WTC11 (cell line): Measurements from ENCODE around the gene DENND5A. TPM values are rescaled to one million over a fixed set of nuclear protein-coding genes. Genes with fewer than 3 reads are reported as not detected.
A peak's percentile ranks its signal among the peaks of the same experiment; 100 is the strongest.

ENCODE experiments used
- ATAC-seq: fragments of 200-7000 bp; cut with Tn5 transposase; 2 replicates; pipeline ENCODE4 v1.10.0; 2021; ENCODE audit warnings: mild to moderate bottlenecking, moderate library complexity
- CTCF ChIA-PET: fragments of 300-600 bp; sonication (Branson Sonifier 250); formaldehyde crosslinking; loops from one replicate; lab custom pipeline; 2021; ENCODE audit warnings: antibody characterized with exemption; lab: Charles Lee
- POLR2A ChIA-PET: fragments of 350-600 bp; sonication (Branson Sonifier 250); formaldehyde crosslinking; loops from one replicate; lab custom pipeline; 2021; ENCODE audit warnings: antibody characterized with exemption; lab: Charles Lee
- DNase-seq: peaks from one replicate; pipeline ENCODE4 v3.0.0; 2021; ENCODE audit warnings: low spot score
- H3K27ac Mint-ChIP-seq: 2 replicates; pipeline ENCODE4 v1.8.0; 2021; ENCODE audit warnings: mixed read lengths
- H3K27me3 Mint-ChIP-seq: 2 replicates; pipeline ENCODE4 v1.8.0; 2021; ENCODE audit warnings: low read depth, mild to moderate bottlenecking, moderate library complexity, mixed read lengths
- H3K36me3 Mint-ChIP-seq: 2 replicates; pipeline ENCODE4 v1.8.0; 2021; ENCODE audit warnings: mixed read lengths
- H3K4me1 Mint-ChIP-seq: 2 replicates; pipeline ENCODE4 v1.8.0; 2022; ENCODE audit warnings: mixed read lengths
- H3K4me3 Mint-ChIP-seq: 2 replicates; pipeline ENCODE4 v1.8.0; 2021; ENCODE audit warnings: mild to moderate bottlenecking, moderate library complexity, mixed read lengths
- H3K9me3 Mint-ChIP-seq: 2 replicates; pipeline ENCODE4 v1.8.0; 2021; ENCODE audit warnings: mixed read lengths
- ETV6 ChIP-seq: sonication (generic); formaldehyde crosslinking; IDR thresholded peaks from 2 replicates; pipeline ENCODE4 v1.8.1; 2022; ENCODE audit warnings: mild to moderate bottlenecking, missing genetic modification reagents
- FOXK1 ChIP-seq: sonication (generic); formaldehyde crosslinking; IDR thresholded peaks from 2 replicates; pipeline ENCODE4 v1.8.0; 2022; ENCODE audit warnings: mild to moderate bottlenecking, moderate library complexity, missing genetic modification reagents
- HMGXB4 ChIP-seq: sonication (generic); formaldehyde crosslinking; IDR thresholded peaks from 2 replicates; pipeline ENCODE4 v1.8.1; 2023; ENCODE audit warnings: mild to moderate bottlenecking, moderate library complexity, missing genetic modification reagents
- KAT7 ChIP-seq: sonication (generic); formaldehyde crosslinking; IDR thresholded peaks from 2 replicates; pipeline ENCODE4 v1.8.1; 2023; ENCODE audit warnings: missing genetic modification reagents, mild to moderate bottlenecking, borderline replicate concordance
- MAX ChIP-seq: sonication (generic); formaldehyde crosslinking; IDR thresholded peaks from 2 replicates; pipeline ENCODE4 v1.8.0; 2022; ENCODE audit warnings: mild to moderate bottlenecking, missing genetic modification reagents
- MLX ChIP-seq: sonication (generic); formaldehyde crosslinking; IDR thresholded peaks from 2 replicates; pipeline ENCODE4 v1.8.1; 2023; ENCODE audit warnings: mild to moderate bottlenecking, missing genetic modification reagents, moderate library complexity
- MXD4 ChIP-seq: fragments of 250-450 bp; sonication (Bioruptor Pico); IDR thresholded peaks from 2 replicates; pipeline ENCODE4 v1.8.0; 2021; ENCODE audit warnings: mild to moderate bottlenecking, moderate library complexity, borderline replicate concordance
- MYBL2 ChIP-seq: sonication (generic); formaldehyde crosslinking; IDR thresholded peaks from 2 replicates; pipeline ENCODE4 v1.8.1; 2023; ENCODE audit warnings: mild to moderate bottlenecking, moderate library complexity, missing genetic modification reagents
- NFE2L1 ChIP-seq: sonication (generic); formaldehyde crosslinking; IDR thresholded peaks from 2 replicates; pipeline ENCODE4 v1.8.1; 2023; ENCODE audit warnings: missing genetic modification reagents
- NR1H2 ChIP-seq: sonication (generic); formaldehyde crosslinking; IDR thresholded peaks from 2 replicates; pipeline ENCODE4 v1.9.0; 2021; ENCODE audit warnings: mild to moderate bottlenecking, moderate library complexity, missing genetic modification reagents
- TCF7 ChIP-seq: sonication (generic); formaldehyde crosslinking; IDR thresholded peaks from 2 replicates; pipeline ENCODE4 v1.8.0; 2022; ENCODE audit warnings: mild to moderate bottlenecking, low read depth, missing genetic modification reagents, moderate library complexity
- ZNF121 ChIP-seq: sonication (generic); formaldehyde crosslinking; IDR thresholded peaks from 2 replicates; pipeline ENCODE4 v1.8.0; 2023; ENCODE audit warnings: missing genetic modification reagents
- ZNF232 ChIP-seq: sonication (generic); formaldehyde crosslinking; IDR thresholded peaks from 2 replicates; pipeline ENCODE4 v1.8.0; 2022; ENCODE audit warnings: mild to moderate bottlenecking, missing genetic modification reagents
- ZNF416 ChIP-seq: fragments of 250-450 bp; sonication (Bioruptor Pico); IDR thresholded peaks from 2 replicates; pipeline ENCODE4 v1.9.0; 2021; ENCODE audit warnings: mild to moderate bottlenecking, inconsistent platforms
- ZNF671 ChIP-seq: fragments of 250-450 bp; sonication (Bioruptor Pico); IDR thresholded peaks from 2 replicates; pipeline ENCODE4 v1.8.0; 2021; ENCODE audit warnings: mild to moderate bottlenecking
- total RNA-seq: library from RNA; stranded (reverse); gene quantifications from 3 replicates; pipeline ENCODE4 v1.2.3, GENCODE V29; 2021
- TF ChIP-seq, protein P1 (sequence below): fragments of 250-450 bp; sonication (Bioruptor Pico); IDR thresholded peaks from 2 replicates; pipeline ENCODE4 v2.1.2; 2022; ENCODE audit warnings: mild to moderate bottlenecking, moderate library complexity

DENND5A gene
- total RNA-seq, 1 experiment from 2014 or later = 69.3 TPM

DNA sequence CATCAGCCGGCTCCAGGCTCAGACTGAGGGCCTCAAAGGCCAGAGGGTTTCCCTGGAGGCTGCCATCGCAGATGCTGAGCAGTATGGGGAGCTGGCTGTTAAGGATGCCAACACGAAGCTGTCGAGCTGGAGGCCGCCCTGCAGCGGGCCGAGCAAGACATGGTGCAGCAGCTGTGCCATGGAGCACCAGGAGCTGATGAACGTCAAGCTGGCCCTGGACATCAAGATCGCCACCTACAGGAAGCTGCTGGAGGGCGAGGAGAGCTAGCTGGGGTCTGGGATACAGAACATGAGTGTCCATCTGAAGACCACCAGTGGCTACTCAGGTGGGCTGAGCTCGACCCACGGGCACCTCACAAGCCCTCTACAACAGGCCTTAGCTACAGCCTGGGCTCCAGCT, 169.7 kb downstream of the DENND5A start (continued):
- TF ChIP-seq, protein P1, sequence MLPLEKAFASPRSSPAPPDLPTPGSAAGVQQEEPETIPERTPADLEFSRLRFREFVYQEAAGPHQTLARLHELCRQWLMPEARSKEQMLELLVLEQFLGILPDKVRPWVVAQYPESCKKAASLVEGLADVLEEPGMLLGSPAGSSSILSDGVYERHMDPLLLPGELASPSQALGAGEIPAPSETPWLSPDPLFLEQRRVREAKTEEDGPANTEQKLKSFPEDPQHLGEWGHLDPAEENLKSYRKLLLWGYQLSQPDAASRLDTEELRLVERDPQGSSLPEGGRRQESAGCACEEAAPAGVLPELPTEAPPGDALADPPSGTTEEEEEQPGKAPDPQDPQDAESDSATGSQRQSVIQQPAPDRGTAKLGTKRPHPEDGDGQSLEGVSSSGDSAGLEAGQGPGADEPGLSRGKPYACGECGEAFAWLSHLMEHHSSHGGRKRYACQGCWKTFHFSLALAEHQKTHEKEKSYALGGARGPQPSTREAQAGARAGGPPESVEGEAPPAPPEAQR (CRISPR knock-in tag) = no peak
- no peak for TF ChIP-seq ZNF416

DNA sequence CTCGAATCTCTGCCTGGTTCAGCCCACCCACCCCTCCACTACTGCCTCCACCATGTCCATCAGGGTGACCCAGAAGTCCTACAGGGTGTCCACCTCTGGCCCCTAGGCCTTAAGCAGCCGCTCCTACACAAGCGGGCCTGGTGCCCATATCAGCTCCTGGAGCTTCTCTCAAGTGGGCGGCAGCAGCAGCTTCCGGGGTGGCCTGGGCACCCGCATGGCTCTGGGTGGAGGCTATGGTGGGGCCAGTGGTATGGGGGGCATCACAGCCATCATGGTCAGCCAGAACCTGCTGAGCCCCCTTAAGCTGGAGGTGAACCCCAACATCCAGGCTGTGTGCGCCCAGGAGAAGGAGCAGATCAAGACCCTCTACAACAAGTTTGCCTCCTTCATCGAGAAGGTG, 170.7 kb downstream of the DENND5A start:
- Mint-ChIP-seq H3K4me3 (no peak overlapping the region), H3K27me3 (peaks cover 39% of the 10 kb centered on the region), H3K4me1 (peaks cover 12% of the 10 kb centered on the region), H3K27ac (no peak overlapping the region), H3K36me3 (no peaks in the 10 kb centered on the region), H3K9me3 (0 out of 2 replicates have a peak, but pooled peaks cover 4% of the 10 kb centered on the region)
- no peak for ATAC-seq
- CTCF ChIA-PET = interaction anchor here (1.0 to 6.5 kb wide), 7 partner anchors 17 to 78 kb away, joined by 3 to 64 read pairs (median 6); no protein-coding TSS in a partner anchor
- no peak for TF ChIP-seq FOXK1
- TF ChIP-seq ZNF232 (CRISPR knock-in tag) = no peak
- TF ChIP-seq MAX = no peak
- TF ChIP-seq MXD4 (CRISPR knock-in tag) = no peak
- TF ChIP-seq HMGXB4 (CRISPR knock-in tag) = no peak
- no peak for TF ChIP-seq TCF7 (CRISPR knock-in tag)
- no peak for TF ChIP-seq ZNF671 (CRISPR knock-in tag)
- DNase-seq = no peak
- POLR2A ChIA-PET = no interaction called here

GRCh38 chr11:9092853-9093778, 172.0 kb downstream of the DENND5A start:
- H3K27ac Mint-ChIP-seq = no peak overlapping the region
- H3K36me3 Mint-ChIP-seq = no peaks in the 10 kb centered on the region
- ChIA-PET POLR2A (interaction anchor here (0.6 to 1.5 kb wide), 2 partner anchors 45 to 384 kb away, joined by 6 read pairs; no protein-coding TSS in a partner anchor), CTCF (interaction anchor here (0.6 to 6.5 kb wide), 15 partner anchors 9 to 413 kb away, joined by 3 to 64 read pairs (median 4); no protein-coding TSS in a partner anchor)
- H3K4me1 Mint-ChIP-seq = peaks cover 12% of the 10 kb centered on the region
- 0 out of 2 replicates have a peak, but pooled peaks cover 4% of the 10 kb centered on the region for H3K9me3 Mint-ChIP-seq
- no peak for DNase-seq
- no peak for ATAC-seq
- TF ChIP-seq NFE2L1 (CRISPR knock-in tag) = no peak
- no peak for TF ChIP-seq MYBL2 (CRISPR knock-in tag)
- no peak for TF ChIP-seq KAT7 (CRISPR knock-in tag)
- no peak for TF ChIP-seq MLX
- no peak for TF ChIP-seq ZNF416
- no peak for TF ChIP-seq ZNF121 (CRISPR knock-in tag)
- TF ChIP-seq NR1H2 (CRISPR knock-in tag) = no peak
- no peak for TF ChIP-seq ETV6 (CRISPR knock-in tag)
- peak overlapping the region; percentile 58 for H3K4me3 Mint-ChIP-seq
- peaks cover 49% of the 10 kb centered on the region for H3K27me3 Mint-ChIP-seq
